ENCODE results near the gene CCDC39. TPM values are rescaled to one million over a fixed set of nuclear protein-coding genes. Genes with fewer than 3 reads are reported as not detected.

CCDC39 gene
- 0.24 and 3.3 TPM in 2 replicates for total RNA-seq (ENCODE audit: low replicate concordance)

DNA sequence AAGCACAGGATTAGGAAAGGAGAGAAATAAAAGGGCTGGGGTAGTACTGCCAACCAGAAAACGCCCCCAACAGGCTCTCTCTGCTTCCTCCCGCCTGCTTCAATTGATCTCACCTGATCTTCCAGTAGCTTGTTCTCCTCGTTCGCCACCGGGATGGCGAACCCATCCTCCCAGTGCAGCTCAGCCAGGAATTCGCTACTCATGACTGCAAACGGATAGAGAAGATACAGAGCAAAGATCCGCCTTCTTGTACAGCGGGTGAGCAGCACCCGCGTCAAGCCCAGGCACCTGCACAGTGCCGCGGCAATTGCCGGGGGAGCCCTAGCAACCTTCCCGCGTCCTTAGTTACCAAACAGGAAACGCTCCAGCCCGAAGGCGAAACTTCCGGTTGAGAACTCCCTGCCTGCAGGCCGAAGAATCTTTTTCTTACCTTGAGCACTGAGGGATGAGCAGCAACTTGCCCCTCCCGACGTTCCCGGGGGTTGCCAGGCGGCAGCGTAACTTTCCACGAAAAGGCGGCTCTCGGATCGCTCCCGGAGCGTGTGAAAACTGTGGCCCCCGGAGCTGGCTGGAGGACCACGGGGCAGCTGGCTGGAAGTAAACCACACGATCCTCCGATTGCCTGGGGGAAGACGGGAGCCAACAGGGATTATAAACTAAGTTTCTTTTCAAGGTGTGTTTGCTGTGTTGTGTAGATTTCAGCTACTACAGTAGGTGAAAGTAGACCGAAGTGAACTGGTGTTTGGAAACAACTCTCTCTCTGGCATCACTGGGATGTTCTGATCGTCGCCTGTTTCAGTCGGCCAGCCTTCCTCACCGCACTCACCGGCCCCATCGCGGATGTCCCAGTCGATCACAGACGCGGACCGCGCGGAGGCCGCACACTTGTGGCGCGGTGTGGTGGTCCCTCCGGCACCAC lies at the start of gene CCDC39:
CCDC39 (minus strand) TSS at position 312 of the 919 bp plus-strand sequence; CDS start at position 203, 109 bp downstream.
- H4K20me1 ChIP-seq (ENCODE audit: low read depth), result no peaks in the 10 kb centered on the region
- H3K4me2 ChIP-seq, result peak within 1 kb of the TSS; percentile 96
- Mint-ChIP-seq H3K4me3 (peak within 1 kb of the TSS; percentile 93), H3K9me3 (peaks cover 2% of the 10 kb centered on the region), H3K27ac (peak within 1 kb of the TSS; percentile 70), H3K4me1 (peaks cover 4% of the 10 kb centered on the region), H3K27me3 (ENCODE audit: insufficient read depth, low read depth) (peaks cover 10% of the 10 kb centered on the region), H3K36me3 (no peaks in the 10 kb centered on the region)
- H3K36me3 ChIP-seq, result no peaks in the 10 kb centered on the region
- peaks cover 4% of the 10 kb centered on the region for H3K79me2 ChIP-seq (ENCODE audit: low read depth)
- no peak within 1 kb of the TSS for H3K27ac ChIP-seq
- H3F3A ChIP-seq (ENCODE audit: low read depth), result peaks cover 15% of the 10 kb centered on the region
- no peaks in the 10 kb centered on the region for H3K9me3 ChIP-seq (ENCODE audit: low read depth)
- H2AFZ ChIP-seq (replicated peaks), result peak within 1 kb of the TSS; percentile 100
- peaks cover 17% of the 10 kb centered on the region for H3K27me3 ChIP-seq
- peaks cover 9% of the 10 kb centered on the region for H3K4me1 ChIP-seq
- H3K9ac ChIP-seq, result no peak within 1 kb of the TSS
- TF ChIP-seq CTCF (IDR thresholded peaks at IDR 0.05) (peak; percentile 23), EZH2 (IDR thresholded peaks at IDR 0.05) (no peak), EZH2phosphoT487 (IDR thresholded peaks at IDR 0.05) (no peak)
- peak; percentile 93 for DNase-seq (ENCODE audit: low spot score)
- H3K4me3 ChIP-seq, result peak within 1 kb of the TSS; percentile 93

DNA sequence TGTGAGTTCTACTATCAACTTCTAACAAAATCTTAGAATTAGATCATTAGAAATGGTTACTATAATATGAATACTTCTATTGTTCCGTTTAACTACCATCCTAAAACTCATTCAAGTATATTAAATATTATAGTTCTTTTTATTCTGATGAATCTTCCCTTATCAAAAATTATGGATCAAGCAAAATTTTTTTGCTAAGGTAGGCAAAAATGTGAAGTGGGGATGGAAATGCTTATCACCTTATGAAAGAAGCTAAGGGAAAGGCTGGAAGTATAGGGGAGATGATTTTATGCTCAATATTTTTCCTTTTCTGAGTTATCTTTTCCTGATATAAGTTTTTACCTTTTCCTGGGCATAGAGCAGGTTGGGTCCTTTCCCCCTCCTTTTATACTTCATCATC lies 40.7 kb upstream of the CCDC39 start:
- H2AFZ ChIP-seq (replicated peaks), result no peak overlapping the region
- no peak overlapping the region for H3K4me3 ChIP-seq
- Mint-ChIP-seq H3K9me3 (no peaks in the 10 kb centered on the region), H3K36me3 (no peaks in the 10 kb centered on the region), H3K27ac (no peak overlapping the region), H3K4me3 (no peak overlapping the region), H3K4me1 (peaks cover 12% of the 10 kb centered on the region), H3K27me3 (ENCODE audit: insufficient read depth, low read depth) (no peaks in the 10 kb centered on the region)
- no peak overlapping the region for H3K4me2 ChIP-seq
- H3K36me3 ChIP-seq, result no peaks in the 10 kb centered on the region
- TF ChIP-seq EZH2phosphoT487 (IDR thresholded peaks at IDR 0.05) (no peak), EZH2 (IDR thresholded peaks at IDR 0.05) (no peak), CTCF (IDR thresholded peaks at IDR 0.05) (no peak)
- no peaks in the 10 kb centered on the region for H3K4me1 ChIP-seq
- H3F3A ChIP-seq (ENCODE audit: low read depth), result no peaks in the 10 kb centered on the region
- no peaks in the 10 kb centered on the region for H4K20me1 ChIP-seq (ENCODE audit: low read depth)
- H3K9ac ChIP-seq, result no peak overlapping the region
- DNase-seq (ENCODE audit: low spot score), result no peak
- no peak overlapping the region for H3K27ac ChIP-seq
- H3K79me2 ChIP-seq (ENCODE audit: low read depth), result no peaks in the 10 kb centered on the region
- H3K27me3 ChIP-seq, result no peaks in the 10 kb centered on the region
- no peaks in the 10 kb centered on the region for H3K9me3 ChIP-seq (ENCODE audit: low read depth)

DNA sequence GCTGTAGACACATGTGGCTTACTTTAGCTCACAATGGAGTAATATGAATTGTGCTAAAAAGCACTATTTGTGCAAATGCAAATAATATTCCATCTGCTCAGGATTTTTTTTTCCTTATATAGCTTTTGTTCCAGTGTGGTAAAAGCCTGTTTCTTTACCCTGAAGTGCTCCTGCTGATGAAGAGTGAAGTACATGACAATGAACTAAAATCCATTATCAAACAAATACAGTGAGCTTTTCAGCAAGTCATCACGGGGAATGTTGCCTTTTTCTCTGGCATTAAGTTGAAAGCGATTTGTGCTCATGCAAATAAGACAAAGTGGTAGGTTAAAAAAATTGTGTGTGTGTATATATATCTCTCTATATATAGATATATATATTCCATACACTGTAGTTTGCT lies 28.6 kb upstream of the CCDC39 start:
- no peaks in the 10 kb centered on the region for H3K36me3 Mint-ChIP-seq
- Histone ChIP-seq H3K4me3 (no peak overlapping the region), H4K20me1 (ENCODE audit: low read depth) (no peaks in the 10 kb centered on the region), H3K27ac (no peak overlapping the region), H3K36me3 (peaks cover 4% of the 10 kb centered on the region), H3K9ac (no peak overlapping the region), H3K79me2 (ENCODE audit: low read depth) (no peaks in the 10 kb centered on the region), H3K4me1 (peaks cover 9% of the 10 kb centered on the region), H2AFZ (replicated peaks) (no peak overlapping the region), H3K4me2 (no peak overlapping the region), H3F3A (ENCODE audit: low read depth) (no peaks in the 10 kb centered on the region), H3K9me3 (ENCODE audit: low read depth) (no peaks in the 10 kb centered on the region), H3K27me3 (no peaks in the 10 kb centered on the region)
- H3K4me3 Mint-ChIP-seq, result no peak overlapping the region
- no peak overlapping the region for H3K27ac Mint-ChIP-seq
- TF ChIP-seq EZH2 (IDR thresholded peaks at IDR 0.05), result no peak
- DNase-seq (ENCODE audit: low spot score), result no peak
- H3K27me3 Mint-ChIP-seq (ENCODE audit: insufficient read depth, low read depth), result peaks cover 2% of the 10 kb centered on the region
- H3K4me1 Mint-ChIP-seq, result peaks cover 12% of the 10 kb centered on the region
- H3K9me3 Mint-ChIP-seq, result peaks cover 3% of the 10 kb centered on the region

GRCh38 chr3:180705619-180706018 lies 26.3 kb upstream of the CCDC39 start:
- Mint-ChIP-seq H3K27me3 (ENCODE audit: insufficient read depth, low read depth) (peaks cover 2% of the 10 kb centered on the region), H3K27ac (no peak overlapping the region), H3K4me3 (no peak overlapping the region), H3K9me3 (peaks cover 3% of the 10 kb centered on the region), H3K4me1 (peaks cover 12% of the 10 kb centered on the region), H3K36me3 (no peaks in the 10 kb centered on the region)
- Histone ChIP-seq H3K4me2 (no peak overlapping the region), H3K9me3 (ENCODE audit: low read depth) (no peaks in the 10 kb centered on the region), H2AFZ (replicated peaks) (peak overlapping the region; percentile 89), H3K79me2 (ENCODE audit: low read depth) (no peaks in the 10 kb centered on the region), H3K9ac (no peak overlapping the region), H3K27me3 (no peaks in the 10 kb centered on the region), H3K27ac (no peak overlapping the region), H4K20me1 (ENCODE audit: low read depth) (no peaks in the 10 kb centered on the region), H3K4me3 (no peak overlapping the region), H3K4me1 (peaks cover 9% of the 10 kb centered on the region), H3F3A (ENCODE audit: low read depth) (no peaks in the 10 kb centered on the region), H3K36me3 (peaks cover 4% of the 10 kb centered on the region)
- DNase-seq (ENCODE audit: low spot score), result no peak
- TF ChIP-seq CTCF (IDR thresholded peaks at IDR 0.05), result no peak
- TF ChIP-seq EZH2phosphoT487 (IDR thresholded peaks at IDR 0.05), result no peak
- TF ChIP-seq EZH2 (IDR thresholded peaks at IDR 0.05), result no peak

All from neural progenitor cell (in vitro differentiated cells).